Aorta (tissue), 5 donors: ENCODE results near the gene TMEM100. TPM values are rescaled to one million over a fixed set of nuclear protein-coding genes. Genes with fewer than 3 reads are reported as not detected.

Experiments
- ATAC-seq: fragments of 200-7000 bp; cut with Tn5 transposase; one replicate; pipeline ENCODE4 v1.9.1; 2022; ENCODE audit warnings: moderate library complexity; ENCODE audit not compliant: low FRiP score
- DNase-seq, 2 donors: peaks; one replicate each; pipeline ENCODE4 v3.0.0-alpha.2; 2020
- H3K27ac ChIP-seq, 2 donors: one replicate each; pipeline ENCODE4 v1.5.1; 2013; ENCODE audit warnings: low read length in 2 of 2, mild to moderate bottlenecking in 2 of 2, moderate library complexity in 2 of 2, control low read depth in 1 of 2, inconsistent platforms in 1 of 2, low read depth in 1 of 2
- H3K27me3 ChIP-seq, 2 donors: one replicate each; pipeline ENCODE4 v1.6.1; 2013; ENCODE audit warnings: control low read depth in 1 of 2, low read length in 1 of 2, mild to moderate bottlenecking in 1 of 2, moderate library complexity in 1 of 2; ENCODE audit not compliant: insufficient read depth in 2 of 2, control insufficient read depth in 1 of 2
- H3K36me3 ChIP-seq, 2 donors: one replicate each; pipeline ENCODE4 v1.6.1; 2013; ENCODE audit warnings: control low read depth in 1 of 2, low read length in 1 of 2, mild to moderate bottlenecking in 1 of 2; ENCODE audit not compliant: insufficient read depth in 2 of 2, control insufficient read depth in 1 of 2
- H3K4me1 ChIP-seq, 2 donors: one replicate each; pipeline ENCODE4 v1.6.1; 2013; ENCODE audit warnings: low read length in 2 of 2, control low read depth in 1 of 2, mild to moderate bottlenecking in 1 of 2, moderate library complexity in 1 of 2; ENCODE audit not compliant: insufficient read depth in 2 of 2, control insufficient read depth in 1 of 2
- H3K4me3 ChIP-seq, 2 donors: one replicate each; pipeline ENCODE4 v1.5.1; 2013; ENCODE audit warnings: low read length in 2 of 2, control low read depth in 1 of 2, mild to moderate bottlenecking in 1 of 2
- H3K9me3 ChIP-seq: one replicate; pipeline ENCODE4 v1.6.1; 2013; ENCODE audit warnings: mild to moderate bottlenecking, low read length; ENCODE audit not compliant: control insufficient read depth
- WGBS, 2 donors: extraction: QIAGEN DNeasy Blood & Tissue Kit; methylation state at CpG; one replicate each; pipeline ENCODE4 v1.1.7; 2013; 5-methylcytosine and 5-hydroxymethylcytosine counted together
- intact Hi-C, 2 donors: fragments of 100-400 bp; cut with DNase I; formaldehyde crosslinking; loops; one replicate each; pipeline versions ENCODE4 v1.14.2 to v1.15.0; 2022
- polyA plus RNA-seq, 2 donors: library from polyadenylated mRNA; stranded (reverse); fragments of 200-250 nt; gene quantifications; one replicate each; pipeline ENCODE4 v1.2.3, GENCODE V29; 2013
- total RNA-seq, 2 donors: library from RNA; stranded (reverse); fragmentation: NEBNext Ultra II Directional; extraction: Animal tissue kit (Norgen Biotek cat#: 25700); gene quantifications; one replicate each; pipeline ENCODE4 v1.2.1, GENCODE V29; 2021
- donor health status: healthy with polysubstance abuse.
- donor health status: Bipolar disorder and iron deficiency.
- donor health status: DM: no; HTN: no; CAD: no.
- donor health status: DM: no; HTN: no; CAD: no.
- donor health status: DM: yes; HTN: yes; CAD: no.

TMEM100 gene
- total and polyA plus RNA-seq, 4 donors: 1.5 to 24.4 (median 4.1) TPM

- no peak for ATAC-seq
- DNase-seq: no peak
- no peak overlapping the region for H3K4me3 ChIP-seq
- no peaks in the 10 kb centered on the region for H3K9me3 ChIP-seq
- H3K27me3 ChIP-seq: no peaks in the 10 kb centered on the region
- H3K27ac ChIP-seq: no peak overlapping the region
- H3K4me1 ChIP-seq: no peaks in the 10 kb centered on the region
- intact Hi-C loops: loop anchor here in 1 of 2 donors (10.0 kb wide), 1 partner anchor 313 kb away; the partner anchor contains the start of gene MMD
- no peaks in the 10 kb centered on the region for H3K36me3 ChIP-seq
- 76 to 80% methylated on average over 4 of the region's 4 CpGs for WGBS, 2 donors
Observed at GRCh38 chr17:55737976-55738501, 15.4 kb upstream of the TMEM100 start.

GRCh38 chr17:55735731-55736405, 13.2 kb upstream of the TMEM100 start:
- no peak overlapping the region for H3K4me3 ChIP-seq
- intact Hi-C loops: loop anchor here in 1 of 2 donors (10.0 kb wide), 1 partner anchor 311 kb away; the partner anchor contains the start of gene MMD
- ATAC-seq: no peak
- H3K27ac ChIP-seq: no peak overlapping the region
- no peaks in the 10 kb centered on the region for H3K9me3 ChIP-seq
- no peaks in the 10 kb centered on the region for H3K36me3 ChIP-seq
- no peaks in the 10 kb centered on the region for H3K27me3 ChIP-seq
- H3K4me1 ChIP-seq: no peaks in the 10 kb centered on the region
- no peak for DNase-seq
- WGBS, 2 donors: 24 to 26% methylated on average over 5 of the region's 5 CpGs

- DNase-seq (no peak), ATAC-seq (no peak)
- no peaks in the 10 kb centered on the region for H3K27me3 ChIP-seq
- 64 to 74% methylated on average over 4 of the region's 4 CpGs for WGBS, 2 donors
- H3K4me1 ChIP-seq: peaks cover 0 to 1% of the 10 kb centered on the region in 2 donors
- H3K27ac ChIP-seq: no peak overlapping the region
- no peaks in the 10 kb centered on the region for H3K36me3 ChIP-seq
- intact Hi-C loops: loop anchor here in 1 of 2 donors (10.0 kb wide), 1 partner anchor 309 kb away; the partner anchor contains the start of gene MMD
- H3K9me3 ChIP-seq: no peaks in the 10 kb centered on the region
- H3K4me3 ChIP-seq: no peak overlapping the region
Observed at GRCh38 chr17:55734128-55734781, 11.6 kb upstream of the TMEM100 start.

GRCh38 chr17:55731586-55732250, 9.1 kb upstream of the TMEM100 start:
- Histone ChIP-seq H3K27me3 (no peaks in the 10 kb centered on the region), H3K36me3 (no peaks in the 10 kb centered on the region), H3K27ac (no peak overlapping the region), H3K4me1 (peaks cover 3 to 4% of the 10 kb centered on the region in 2 donors), H3K4me3 (no peak overlapping the region), H3K9me3 (no peaks in the 10 kb centered on the region)
- ATAC-seq (peak; percentile 82), DNase-seq (peak in 1 of 2 donors; percentile 59)
- 22 to 25% methylated on average over 10 of the region's 10 CpGs for WGBS, 2 donors
- intact Hi-C loops: loop anchor here in 1 of 2 donors (10.0 kb wide), 1 partner anchor 307 kb away; the partner anchor contains the start of gene MMD

GRCh38 chr17:55730808-55731207, 8.1 kb upstream of the TMEM100 start:
- intact Hi-C loops: loop anchor here in 1 of 2 donors (10.0 kb wide), 1 partner anchor 306 kb away; the partner anchor contains the start of gene MMD
- Histone ChIP-seq H3K4me1 (peaks cover 3 to 4% of the 10 kb centered on the region in 2 donors), H3K4me3 (no peak overlapping the region), H3K36me3 (no peaks in the 10 kb centered on the region), H3K27me3 (no peaks in the 10 kb centered on the region), H3K9me3 (no peaks in the 10 kb centered on the region), H3K27ac (no peak overlapping the region)
- ATAC-seq (no peak), DNase-seq (no peak)
- 7 to 13% methylated on average over 3 of the region's 3 CpGs for WGBS, 2 donors

GRCh38 chr17:55730380-55730779, 7.7 kb upstream of the TMEM100 start:
- ATAC-seq: no peak
- DNase-seq: no peak
- H3K4me3 ChIP-seq: no peak overlapping the region
- no peak overlapping the region for H3K27ac ChIP-seq
- 3 to 6% methylated on average over 1 of the region's 1 CpG for WGBS, 2 donors
- peaks cover 3 to 4% of the 10 kb centered on the region in 2 donors for H3K4me1 ChIP-seq
- intact Hi-C loops: loop anchor here in 1 of 2 donors (10.0 kb wide), 1 partner anchor 306 kb away; the partner anchor contains the start of gene MMD
- no peaks in the 10 kb centered on the region for H3K36me3 ChIP-seq
- no peaks in the 10 kb centered on the region for H3K27me3 ChIP-seq
- H3K9me3 ChIP-seq: no peaks in the 10 kb centered on the region

GRCh38 chr17:55729484-55729883, 6.8 kb upstream of the TMEM100 start:
- intact Hi-C loops: no loop called here

GRCh38 chr17:55728833-55729232, 6.2 kb upstream of the TMEM100 start:
- H3K4me1 ChIP-seq: peaks cover 3 to 4% of the 10 kb centered on the region in 2 donors
- intact Hi-C loops: no loop called here

More at GRCh38 chr17:55729484-55729883, 6.8 kb upstream of the TMEM100 start:
- no peaks in the 10 kb centered on the region for H3K27me3 ChIP-seq
- no peak for ATAC-seq
- peaks cover 3 to 4% of the 10 kb centered on the region in 2 donors for H3K4me1 ChIP-seq
- H3K36me3 ChIP-seq: no peaks in the 10 kb centered on the region
- H3K4me3 ChIP-seq: no peak overlapping the region
- WGBS, 2 donors: 90 to 95% methylated on average over 1 of the region's 1 CpG
- H3K9me3 ChIP-seq: no peaks in the 10 kb centered on the region
- H3K27ac ChIP-seq: no peak overlapping the region
- no peak for DNase-seq

More at GRCh38 chr17:55728833-55729232, 6.2 kb upstream of the TMEM100 start:
- Histone ChIP-seq H3K27me3 (no peaks in the 10 kb centered on the region), H3K27ac (peak overlapping the region in 1 of 2 donors; percentile 28), H3K9me3 (no peaks in the 10 kb centered on the region), H3K36me3 (no peaks in the 10 kb centered on the region), H3K4me3 (no peak overlapping the region)
- WGBS, 2 donors: 27 to 34% methylated on average over 5 of the region's 5 CpGs
- DNase-seq: no peak
- ATAC-seq: no peak
